HFFc6 (cell line): ENCODE measurements around the gene SUB1. TPM values are rescaled to one million over a fixed set of nuclear protein-coding genes. Genes with fewer than 3 reads are reported as not detected.

ENCODE experiments used
- DNase-seq: peaks from one replicate; pipeline ENCODE4 v3.0.0-alpha.2; 2018
- H3K27ac Mint-ChIP-seq: 2 replicates; pipeline ENCODE4 v1.8.0; 2020; ENCODE audit warnings: mild to moderate bottlenecking, mixed read lengths
- H3K27me3 Mint-ChIP-seq: 2 replicates; pipeline ENCODE4 v1.8.0; 2021; ENCODE audit warnings: mild to moderate bottlenecking, moderate library complexity, mixed read lengths; ENCODE audit not compliant: insufficient read depth
- H3K36me3 Mint-ChIP-seq: 2 replicates; pipeline ENCODE4 v1.8.0; 2021; ENCODE audit warnings: low read depth, mixed read lengths
- H3K4me1 Mint-ChIP-seq: 2 replicates; pipeline ENCODE4 v1.8.0; 2020; ENCODE audit warnings: low read depth, mixed read lengths
- H3K4me3 Mint-ChIP-seq: 2 replicates; pipeline ENCODE4 v1.8.0; 2020; ENCODE audit warnings: mild to moderate bottlenecking, moderate library complexity, mixed read lengths
- H3K9me3 Mint-ChIP-seq: 2 replicates; pipeline ENCODE4 v1.8.0; 2020; ENCODE audit warnings: mild to moderate bottlenecking, mixed read lengths
- CTCF ChIP-seq: fragments of 200-600 bp; sonication (generic); IDR thresholded peaks from 2 replicates; pipeline ENCODE4 v1.5.0; 2021; ENCODE audit warnings: antibody characterized with exemption, mild to moderate bottlenecking
- total RNA-seq, 6 experiments: library from RNA; stranded (reverse); fragmentation: NEBNext Ultra II Directional; extraction: Animal tissue kit (Norgen Biotek cat#: 25700); gene quantifications; 2 replicates in 1 of 6; 3 replicates in 5 of 6; pipeline ENCODE4 v1.2.3, GENCODE V29; 2021

Gene SUB1
- total RNA-seq, 6 experiments from 2014 or later: 288 to 354 (median 319) TPM

GRCh38 chr5:32562056-32562455 lies 23.3 kb upstream of the SUB1 start:
- TF ChIP-seq CTCF: no peak
- Mint-ChIP-seq H3K9me3 (no peaks in the 10 kb centered on the region), H3K36me3 (no peaks in the 10 kb centered on the region), H3K4me3 (no peak overlapping the region), H3K27me3 (peaks cover under 1% of the 10 kb centered on the region; the same call in 1 of the 2 replicates), H3K27ac (no peak overlapping the region), H3K4me1 (no peaks in the 10 kb centered on the region)
- no peak for DNase-seq

GRCh38 chr5:32562843-32563242 lies 22.5 kb upstream of the SUB1 start:
- no peaks in the 10 kb centered on the region for H3K4me1 Mint-ChIP-seq

GRCh38 chr5:32563614-32564013 lies 21.7 kb upstream of the SUB1 start:
- Mint-ChIP-seq H3K36me3 (no peaks in the 10 kb centered on the region), H3K4me1 (peaks cover 2% of the 10 kb centered on the region; the same call in 1 of the 2 replicates), H3K4me3 (no peak overlapping the region), H3K27me3 (peaks cover 2% of the 10 kb centered on the region), H3K9me3 (no peaks in the 10 kb centered on the region), H3K27ac (no peak overlapping the region)
- no peak for TF ChIP-seq CTCF
- no peak for DNase-seq

More at GRCh38 chr5:32562843-32563242, 22.5 kb upstream of the SUB1 start:
- Mint-ChIP-seq H3K4me3 (no peak overlapping the region), H3K9me3 (no peaks in the 10 kb centered on the region), H3K27me3 (peaks cover 2% of the 10 kb centered on the region; the same call in 1 of the 2 replicates), H3K36me3 (no peaks in the 10 kb centered on the region), H3K27ac (no peak overlapping the region)
- peak; percentile 28 for DNase-seq
- no peak for TF ChIP-seq CTCF

- no peak for DNase-seq
- Mint-ChIP-seq H3K36me3 (no peaks in the 10 kb centered on the region), H3K9me3 (no peaks in the 10 kb centered on the region), H3K4me1 (peaks cover 6% of the 10 kb centered on the region; the same call in 1 of the 2 replicates), H3K27ac (no peak overlapping the region), H3K27me3 (peaks cover 2% of the 10 kb centered on the region), H3K4me3 (no peak overlapping the region)
- TF ChIP-seq CTCF: no peak
These were observed 20.2 kb upstream of the SUB1 start for GRCh38 chr5:32565145-32565544.

GRCh38 chr5:32566319-32567111 lies 18.8 kb upstream of the SUB1 start:
- no peak for DNase-seq
- no peak overlapping the region for H3K4me3 Mint-ChIP-seq
- peaks cover 2% of the 10 kb centered on the region for H3K27me3 Mint-ChIP-seq
- no peaks in the 10 kb centered on the region for H3K36me3 Mint-ChIP-seq
- H3K4me1 Mint-ChIP-seq: peaks cover 6% of the 10 kb centered on the region; the same call in 1 of the 2 replicates
- no peaks in the 10 kb centered on the region for H3K9me3 Mint-ChIP-seq
- no peak overlapping the region for H3K27ac Mint-ChIP-seq
- TF ChIP-seq CTCF: no peak
